ENCODE results near the gene EP400.

Gene EP400

DNA sequence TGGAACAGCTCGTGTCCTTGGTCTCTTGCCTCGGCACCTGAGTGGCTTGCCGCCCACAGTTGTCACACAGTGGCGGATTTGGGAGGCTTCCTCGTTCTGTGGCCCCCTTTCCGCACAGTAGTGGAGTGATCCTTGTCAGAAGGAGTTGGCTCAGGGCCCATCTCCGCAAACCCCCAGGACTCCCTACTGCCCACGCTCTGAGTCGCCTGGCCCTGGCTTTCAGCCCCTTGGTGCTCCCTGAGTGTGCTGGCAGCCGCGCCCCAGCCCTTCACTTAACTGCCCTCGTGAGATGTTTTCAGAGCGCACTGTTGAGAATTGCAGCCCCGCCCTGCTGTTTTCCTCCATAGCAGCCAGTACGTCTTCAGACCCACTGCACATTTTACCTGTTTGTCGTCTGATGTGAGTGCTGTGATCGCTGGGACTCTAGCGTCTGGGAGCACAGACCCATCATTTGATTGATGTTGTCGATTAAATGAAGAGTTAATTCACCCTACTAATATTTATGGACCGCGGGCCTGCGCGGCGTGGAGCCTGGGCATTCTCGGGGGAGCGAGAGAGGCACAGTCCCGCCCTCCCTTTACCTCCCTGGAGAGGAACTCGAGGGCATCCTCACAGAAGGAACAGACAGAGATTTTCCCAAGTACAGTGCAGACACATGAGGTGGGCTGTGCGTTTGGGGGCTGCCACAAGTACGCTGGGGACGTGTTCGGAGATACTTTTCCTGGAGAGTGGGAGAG is 102.6 kb downstream of the EP400 start:
- H3K27me3 ChIP-seq (ENCODE audit: control insufficient read depth, low read length) = no peaks in the 10 kb centered on the region
- no peaks in the 10 kb centered on the region for H3K9me2 ChIP-seq (replicated peaks; ENCODE audit: control insufficient read depth, low read length)
- no peaks in the 10 kb centered on the region for H3K9me3 ChIP-seq (ENCODE audit: control insufficient read depth, insufficient read depth, low read length)
- H3K79me2 ChIP-seq (ENCODE audit: control insufficient read depth, low read length) = no peaks in the 10 kb centered on the region
- peaks cover 73% of the 10 kb centered on the region for H3K36me3 ChIP-seq (ENCODE audit: control insufficient read depth, low read length)
- no peak overlapping the region for H3K4me2 ChIP-seq (ENCODE audit: low read length)
- H3F3A ChIP-seq (ENCODE audit: control insufficient read depth, insufficient read depth) = no peaks in the 10 kb centered on the region
- no peak for TF ChIP-seq EZH2phosphoT487 (IDR thresholded peaks at IDR 0.05; ENCODE audit: borderline replicate concordance, low read length)
- TF ChIP-seq, protein P1, sequence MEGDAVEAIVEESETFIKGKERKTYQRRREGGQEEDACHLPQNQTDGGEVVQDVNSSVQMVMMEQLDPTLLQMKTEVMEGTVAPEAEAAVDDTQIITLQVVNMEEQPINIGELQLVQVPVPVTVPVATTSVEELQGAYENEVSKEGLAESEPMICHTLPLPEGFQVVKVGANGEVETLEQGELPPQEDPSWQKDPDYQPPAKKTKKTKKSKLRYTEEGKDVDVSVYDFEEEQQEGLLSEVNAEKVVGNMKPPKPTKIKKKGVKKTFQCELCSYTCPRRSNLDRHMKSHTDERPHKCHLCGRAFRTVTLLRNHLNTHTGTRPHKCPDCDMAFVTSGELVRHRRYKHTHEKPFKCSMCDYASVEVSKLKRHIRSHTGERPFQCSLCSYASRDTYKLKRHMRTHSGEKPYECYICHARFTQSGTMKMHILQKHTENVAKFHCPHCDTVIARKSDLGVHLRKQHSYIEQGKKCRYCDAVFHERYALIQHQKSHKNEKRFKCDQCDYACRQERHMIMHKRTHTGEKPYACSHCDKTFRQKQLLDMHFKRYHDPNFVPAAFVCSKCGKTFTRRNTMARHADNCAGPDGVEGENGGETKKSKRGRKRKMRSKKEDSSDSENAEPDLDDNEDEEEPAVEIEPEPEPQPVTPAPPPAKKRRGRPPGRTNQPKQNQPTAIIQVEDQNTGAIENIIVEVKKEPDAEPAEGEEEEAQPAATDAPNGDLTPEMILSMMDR (IDR thresholded peaks at IDR 0.05; ENCODE audit: low read depth, low read length, poor library complexity, severe bottlenecking) = no peak
- H4K20me1 ChIP-seq (ENCODE audit: control insufficient read depth, insufficient read depth, low read depth, low read length) = no peaks in the 10 kb centered on the region
- peaks cover 6% of the 10 kb centered on the region for H3K4me1 ChIP-seq (ENCODE audit: control insufficient read depth, low read length)
- H3K27ac ChIP-seq (ENCODE audit: low read depth, low read length) = no peak overlapping the region
- H3K4me3 ChIP-seq (ENCODE audit: low read length) = no peak overlapping the region

DNA sequence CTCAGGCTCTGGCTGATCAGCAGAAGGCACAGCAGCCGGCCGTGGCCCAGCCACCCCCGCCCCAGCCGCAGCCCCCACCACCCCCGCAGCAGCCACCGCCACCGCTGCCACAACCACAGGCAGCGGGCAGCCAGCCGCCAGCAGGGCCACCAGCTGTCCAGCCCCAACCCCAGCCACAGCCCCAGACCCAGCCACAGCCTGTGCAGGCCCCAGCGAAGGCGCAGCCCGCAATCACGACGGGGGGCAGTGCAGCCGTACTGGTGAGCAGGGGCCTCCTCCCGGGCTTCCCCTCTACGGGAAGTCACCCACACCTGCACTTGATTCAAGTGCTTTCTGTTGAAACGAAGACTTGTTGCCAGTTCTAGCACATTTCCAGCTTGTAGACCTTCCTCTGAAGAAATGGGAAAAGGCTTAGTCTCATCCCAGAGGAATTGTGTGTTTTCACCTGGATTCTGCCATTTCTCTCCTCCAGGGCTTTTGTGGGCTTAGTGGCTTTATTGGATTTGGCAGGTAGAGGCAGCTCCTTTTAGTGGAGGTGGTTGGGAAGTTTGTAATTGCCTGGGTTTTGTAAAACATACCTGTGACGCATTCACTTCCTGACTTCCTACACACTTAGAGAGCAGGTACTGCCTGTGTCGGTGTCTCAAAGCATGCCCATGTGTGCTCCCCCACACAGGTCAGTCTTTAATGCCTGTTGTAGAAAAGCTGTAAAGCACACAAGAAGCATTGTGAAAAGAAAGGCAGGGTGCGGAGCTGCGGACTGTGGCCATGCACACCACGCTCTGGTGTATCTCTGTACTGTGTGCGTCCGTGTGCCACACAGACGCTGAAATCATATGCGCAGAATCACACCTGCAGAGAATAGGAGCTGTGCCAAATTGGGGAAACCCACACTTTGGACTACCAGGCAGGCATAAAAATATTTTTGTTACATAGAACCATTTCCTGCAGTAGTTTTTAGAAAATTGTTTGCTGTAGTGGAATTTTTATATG is 103.9 kb downstream of the EP400 start:
- H3K9me2 ChIP-seq (replicated peaks; ENCODE audit: control insufficient read depth, low read length) = no peaks in the 10 kb centered on the region
- no peak for TF ChIP-seq EZH2phosphoT487 (IDR thresholded peaks at IDR 0.05; ENCODE audit: borderline replicate concordance, low read length)
- TF ChIP-seq, protein P1 (IDR thresholded peaks at IDR 0.05; ENCODE audit: low read depth, low read length, poor library complexity, severe bottlenecking) = no peak
- no peak overlapping the region for H3K27ac ChIP-seq (ENCODE audit: low read depth, low read length)
- no peaks in the 10 kb centered on the region for H4K20me1 ChIP-seq (ENCODE audit: control insufficient read depth, insufficient read depth, low read depth, low read length)
- H3K9me3 ChIP-seq (ENCODE audit: control insufficient read depth, insufficient read depth, low read length) = no peaks in the 10 kb centered on the region
- H3K27me3 ChIP-seq (ENCODE audit: control insufficient read depth, low read length) = no peaks in the 10 kb centered on the region
- peaks cover 78% of the 10 kb centered on the region for H3K36me3 ChIP-seq (ENCODE audit: control insufficient read depth, low read length)
- H3F3A ChIP-seq (ENCODE audit: control insufficient read depth, insufficient read depth) = no peaks in the 10 kb centered on the region
- H3K79me2 ChIP-seq (ENCODE audit: control insufficient read depth, low read length) = no peaks in the 10 kb centered on the region
- no peak overlapping the region for H3K4me3 ChIP-seq (ENCODE audit: low read length)
- H3K4me1 ChIP-seq (ENCODE audit: control insufficient read depth, low read length) = peaks cover 6% of the 10 kb centered on the region
- no peak overlapping the region for H3K4me2 ChIP-seq (ENCODE audit: low read length)

DNA sequence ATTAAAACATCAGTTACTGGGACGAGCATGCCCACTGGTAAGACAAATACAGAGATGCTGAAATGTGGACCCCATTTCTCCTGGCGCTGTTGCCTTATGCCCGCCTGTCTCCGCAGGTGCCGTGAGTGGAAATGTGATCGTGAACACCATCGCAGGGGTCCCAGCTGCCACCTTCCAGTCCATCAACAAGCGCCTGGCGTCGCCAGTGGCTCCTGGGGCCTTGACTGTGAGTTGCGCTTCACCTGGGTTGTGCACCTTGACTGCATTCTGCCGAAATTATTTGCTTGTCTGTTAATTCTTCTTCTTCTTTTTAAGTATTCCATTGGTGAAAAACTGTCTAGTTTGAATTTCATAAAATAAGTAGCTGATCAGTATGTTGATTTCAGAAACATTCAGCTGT is 105.2 kb downstream of the EP400 start:
- H3K36me3 ChIP-seq (ENCODE audit: control insufficient read depth, low read length) = peaks cover 69% of the 10 kb centered on the region
- no peak overlapping the region for H3K27ac ChIP-seq (ENCODE audit: low read depth, low read length)
- no peaks in the 10 kb centered on the region for H3K9me3 ChIP-seq (ENCODE audit: control insufficient read depth, insufficient read depth, low read length)
- TF ChIP-seq EZH2phosphoT487 (IDR thresholded peaks at IDR 0.05; ENCODE audit: borderline replicate concordance, low read length) = no peak
- TF ChIP-seq, protein P1 (IDR thresholded peaks at IDR 0.05; ENCODE audit: low read depth, low read length, poor library complexity, severe bottlenecking) = no peak
- H3K4me1 ChIP-seq (ENCODE audit: control insufficient read depth, low read length) = peaks cover 6% of the 10 kb centered on the region
- H4K20me1 ChIP-seq (ENCODE audit: control insufficient read depth, insufficient read depth, low read depth, low read length) = no peaks in the 10 kb centered on the region
- no peaks in the 10 kb centered on the region for H3K27me3 ChIP-seq (ENCODE audit: control insufficient read depth, low read length)
- no peak overlapping the region for H3K4me3 ChIP-seq (ENCODE audit: low read length)
- H3K79me2 ChIP-seq (ENCODE audit: control insufficient read depth, low read length) = no peaks in the 10 kb centered on the region
- H3F3A ChIP-seq (ENCODE audit: control insufficient read depth, insufficient read depth) = no peaks in the 10 kb centered on the region
- no peaks in the 10 kb centered on the region for H3K9me2 ChIP-seq (replicated peaks; ENCODE audit: control insufficient read depth, low read length)
- H3K4me2 ChIP-seq (ENCODE audit: low read length) = no peak overlapping the region
